C4-2B (cell line): ENCODE results near the gene ADGRD1.

Experiments
- CTCF ChIP-seq: fragments of 450-650 bp; conservative IDR thresholded peaks from 2 replicates; pipeline ENCODE4 v1.5.1; 2017; ENCODE audit warnings: mild to moderate bottlenecking
- ZFX ChIP-seq: fragments of 450-650 bp; IDR thresholded peaks from 2 replicates; pipeline ENCODE4 v1.6.1; 2017

- TF ChIP-seq CTCF: no peak
- TF ChIP-seq ZFX: no peak
Observed at GRCh38 chr12:131092901-131093603, 139.3 kb downstream of the ADGRD1 start.
